GM12891 (cell line): ENCODE measurements around the gene KITLG. TPM values are rescaled to one million over a fixed set of nuclear protein-coding genes. Genes with fewer than 3 reads are reported as not detected.
A peak's percentile ranks its signal among the peaks of the same experiment; 100 is the strongest.
"Not testable (repeated sequence)": the region's sequence is repeated elsewhere in the genome, so short reads cannot be mapped to it uniquely, and the experiment has no call there.

Experiments used
- DNase-seq: peaks from one replicate; pipeline ENCODE4 v3.0.0; 2011; ENCODE audit warnings: low spot score; ENCODE audit not compliant: insufficient read length
- FAIRE-seq: peaks from 2 replicates; lab custom pipeline; 2011; peaks lifted over from hg19 to GRCh38; lab: Jason Lieb, UNC
- PAX5 ChIP-seq: IDR thresholded peaks from 2 replicates; pipeline ENCODE4 v1.6.1; 2011; ENCODE audit warnings: low read length, moderate library complexity, mild to moderate bottlenecking; ENCODE audit not compliant: insufficient read depth, severe bottlenecking
- POLR2A ChIP-seq: IDR thresholded peaks from 2 replicates; pipeline ENCODE4 v1.6.1; 2011; ENCODE audit warnings: low read depth, low read length, control low read depth
- POLR2AphosphoS5 ChIP-seq: IDR thresholded peaks from 2 replicates; pipeline ENCODE4 v1.6.1; 2011; ENCODE audit warnings: low read depth, low read length, control low read depth
- POU2F2 ChIP-seq: IDR thresholded peaks from 2 replicates; pipeline ENCODE4 v1.6.1; 2011; ENCODE audit warnings: low read depth, mild to moderate bottlenecking, control low read depth, low read length, moderate library complexity
- SPI1 ChIP-seq: IDR thresholded peaks from 2 replicates; pipeline ENCODE4 v1.6.1; 2011; ENCODE audit warnings: low read depth, low read length, control low read depth
- TAF1 ChIP-seq: IDR thresholded peaks from 2 replicates; pipeline ENCODE4 v1.6.1; 2011; ENCODE audit warnings: low read depth, low read length, control low read depth
- polyA plus RNA-seq: library from polyadenylated mRNA; unstranded; fragments of >200 nt; gene quantifications from one replicate; pipeline ENCODE4 v1.2.1, GENCODE V29; 2012; ENCODE audit warnings: low read depth, missing spikeins, inconsistent platforms; ENCODE audit not compliant: missing spikeins

The KITLG gene, protein sequence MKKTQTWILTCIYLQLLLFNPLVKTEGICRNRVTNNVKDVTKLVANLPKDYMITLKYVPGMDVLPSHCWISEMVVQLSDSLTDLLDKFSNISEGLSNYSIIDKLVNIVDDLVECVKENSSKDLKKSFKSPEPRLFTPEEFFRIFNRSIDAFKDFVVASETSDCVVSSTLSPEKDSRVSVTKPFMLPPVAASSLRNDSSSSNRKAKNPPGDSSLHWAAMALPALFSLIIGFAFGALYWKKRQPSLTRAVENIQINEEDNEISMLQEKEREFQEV
- 0.01 TPM for polyA plus RNA-seq

GRCh38 chr12:88580051-88580871 lies at the start of gene KITLG:
Gene KITLG, minus strand, starts transcription at chr12:88580471. Its CDS starts 193 bp downstream, at chr12:88580278.
- no peak for FAIRE-seq
- TF ChIP-seq POLR2A: no peak
- TF ChIP-seq POLR2AphosphoS5: no peak
- no peak for TF ChIP-seq SPI1
- no peak for TF ChIP-seq POU2F2
- no peak for TF ChIP-seq TAF1
- no peak for TF ChIP-seq PAX5

GRCh38 chr12:88628856-88629509 lies 48.7 kb upstream of the KITLG start:
- DNase-seq: no peak
- no peak for TF ChIP-seq POLR2AphosphoS5
- no peak for FAIRE-seq

More at GRCh38 chr12:88580051-88580871, at the start of gene KITLG:
- peak; percentile 35 for DNase-seq

- not testable (repeated sequence) for FAIRE-seq, DNase-seq
Measured at GRCh38 chr12:88628035-88628434, 47.8 kb upstream of the KITLG start.

DNA sequence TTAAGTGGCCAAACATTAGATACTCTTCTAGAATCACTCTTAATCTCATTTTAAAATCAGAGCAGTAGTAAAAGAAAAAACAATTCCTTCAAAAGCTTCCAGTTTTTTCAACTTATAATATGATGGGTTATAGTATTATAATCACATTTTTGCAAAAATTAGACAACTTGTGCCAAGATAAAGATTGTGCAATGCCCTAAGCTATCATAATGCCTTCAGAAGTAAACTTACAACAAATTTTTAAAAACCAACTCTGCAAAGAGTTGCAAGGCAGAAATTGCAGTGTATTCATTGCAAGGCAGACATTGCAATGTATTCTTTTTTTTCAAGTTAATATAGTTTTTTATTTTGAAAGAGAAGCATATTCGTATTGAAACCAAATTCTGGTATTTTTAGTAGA lies 47.2 kb upstream of the KITLG start:
- no peak for FAIRE-seq
- TF ChIP-seq TAF1 (no peak), POU2F2 (no peak)
- no peak for DNase-seq

DNA sequence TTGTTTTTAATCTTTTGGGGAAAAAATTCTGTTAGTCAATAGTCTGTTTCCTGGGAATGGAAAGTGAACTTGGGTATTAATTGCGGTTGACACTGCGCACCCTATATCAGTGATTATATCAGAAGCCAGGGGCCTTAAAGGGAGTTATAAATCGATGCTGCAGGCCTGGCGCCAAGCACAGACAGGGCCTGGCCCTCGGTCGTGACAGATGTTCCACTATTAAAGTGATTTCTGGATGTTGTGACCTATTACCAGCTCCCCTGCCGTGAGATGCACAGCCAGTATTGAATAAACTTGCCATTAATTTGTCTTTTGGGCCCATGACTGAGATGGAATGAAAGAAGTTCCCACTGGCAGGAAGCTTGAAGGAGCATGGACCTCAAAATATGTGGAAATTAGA lies 45.1 kb upstream of the KITLG start:
- DNase-seq (no peak), FAIRE-seq (no peak)
- TF ChIP-seq PAX5 (no peak), POLR2A (no peak), POU2F2 (no peak), TAF1 (no peak), SPI1 (no peak)

DNA sequence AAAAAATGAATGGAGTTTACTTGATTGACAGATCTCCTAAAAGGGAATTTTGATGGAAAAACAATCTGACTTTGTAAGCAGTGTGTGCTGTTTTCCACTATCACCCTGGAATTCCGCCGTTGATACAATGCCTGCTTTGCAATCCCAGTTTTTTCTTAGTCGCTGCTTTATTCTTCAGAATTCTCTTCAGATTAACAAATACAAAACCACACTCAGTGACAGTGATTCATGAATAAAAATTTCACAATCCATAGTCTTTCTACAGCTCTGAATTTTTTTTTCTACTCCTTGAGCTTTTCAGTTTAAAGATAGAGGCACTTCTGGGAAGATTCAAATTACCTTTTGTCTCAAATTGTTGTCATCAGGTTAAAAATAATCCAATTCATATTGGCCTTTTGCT lies 44.6 kb upstream of the KITLG start:
- DNase-seq (no peak), FAIRE-seq (no peak)
- TF ChIP-seq TAF1: no peak
- no peak for TF ChIP-seq POLR2A
- TF ChIP-seq POLR2AphosphoS5: no peak
- TF ChIP-seq PAX5: no peak
- TF ChIP-seq SPI1: no peak
- no peak for TF ChIP-seq POU2F2

DNA sequence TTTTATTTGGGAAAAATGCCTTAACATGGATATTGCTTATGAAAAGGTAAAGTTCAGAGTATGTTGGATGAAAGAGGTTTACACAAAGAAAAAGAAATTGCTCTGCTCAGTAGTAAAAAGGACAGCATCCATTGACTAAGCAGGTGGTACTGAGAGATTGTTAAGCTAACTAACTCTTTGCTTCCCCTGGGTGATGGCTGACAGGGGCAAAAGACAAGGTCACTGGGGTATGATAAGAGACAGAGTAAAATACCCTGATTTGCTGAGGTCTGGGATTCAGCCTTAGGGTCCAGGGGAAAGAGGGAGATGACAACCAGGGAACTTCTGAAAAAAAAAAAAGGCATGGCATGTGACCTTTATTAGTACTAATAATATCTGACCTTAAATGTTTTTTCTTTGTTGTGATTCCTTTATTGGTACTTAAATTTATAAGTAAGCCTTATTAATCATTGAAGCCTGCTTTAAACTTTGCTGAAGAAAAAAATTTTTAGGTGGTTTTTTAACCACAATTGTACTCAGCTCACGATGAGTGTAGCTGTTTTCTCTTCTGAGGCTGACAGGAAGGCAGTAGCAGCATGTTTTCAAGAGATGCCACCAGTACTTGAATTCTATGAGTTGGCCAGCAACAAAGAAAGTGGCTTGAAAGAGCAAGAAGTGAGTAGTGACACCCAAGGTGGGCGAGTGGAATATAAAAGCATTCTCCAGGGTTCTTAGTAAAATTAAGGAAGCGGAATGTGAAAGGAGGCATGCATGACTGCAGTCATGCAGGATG lies 43.7 kb upstream of the KITLG start:
- no peak for FAIRE-seq

GRCh38 chr12:88617352-88617751 lies 37.1 kb upstream of the KITLG start:
- DNase-seq: no peak
- FAIRE-seq: no peak
- TF ChIP-seq SPI1: no peak
- no peak for TF ChIP-seq POLR2AphosphoS5
- no peak for TF ChIP-seq PAX5
- TF ChIP-seq TAF1: no peak

More for the DNA sequence above, 43.7 kb upstream of the KITLG start:
- TF ChIP-seq POLR2A (no peak), POLR2AphosphoS5 (no peak), POU2F2 (no peak)
- DNase-seq: no peak

DNA sequence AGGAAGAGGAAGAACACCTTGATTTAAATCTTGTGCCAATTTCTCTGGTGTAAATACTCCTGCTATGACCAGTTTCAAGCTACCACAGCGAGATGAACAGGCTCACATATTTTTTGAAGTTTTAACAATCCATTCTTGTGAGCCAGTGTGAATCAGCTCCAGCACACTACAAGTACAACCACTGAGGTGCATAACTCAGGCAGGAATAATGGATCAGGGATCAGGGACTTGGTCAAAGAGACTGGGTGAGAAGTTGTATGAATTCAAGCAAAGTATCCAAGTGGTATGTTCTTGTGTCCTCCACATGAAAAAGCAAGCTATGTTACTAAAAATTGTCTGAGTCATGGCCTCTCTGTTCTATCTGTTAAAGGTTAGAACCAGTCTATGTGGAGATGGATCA lies 35.2 kb upstream of the KITLG start:
- DNase-seq (no peak), FAIRE-seq (no peak)
- TF ChIP-seq POU2F2 (no peak), POLR2A (no peak), SPI1 (no peak), POLR2AphosphoS5 (no peak), PAX5 (no peak), TAF1 (no peak)

- DNase-seq: no peak
- no peak for TF ChIP-seq TAF1
- no peak for TF ChIP-seq POLR2AphosphoS5
- TF ChIP-seq POLR2A: no peak
- TF ChIP-seq SPI1: no peak
- TF ChIP-seq PAX5: no peak
- TF ChIP-seq POU2F2: no peak
- no peak for FAIRE-seq
Measured at GRCh38 chr12:88604646-88605045, 24.4 kb upstream of the KITLG start.
